Measurements from ENCODE around the gene SMARCA4.

- TF ChIP-seq CTCF (IDR thresholded peaks at IDR 0.05) (no peak), POLR2A (IDR thresholded peaks at IDR 0.05) (no peak)
These were observed 24.7 kb downstream of the SMARCA4 start for GRCh38 chr19:10985502-10985901.
